GM19023 (cell line): Measurements from ENCODE around the gene LMX1A.

Experiments
- ATAC-seq: cut with Tn5 transposase; IDR thresholded peaks from one replicate; pipeline ENCODE4 v1.9.1; 2021; ENCODE audit warnings: mild to moderate bottlenecking, moderate library complexity; ENCODE audit not compliant: unreplicated experiment

The LMX1A gene

GRCh38 chr1:165224504-165224903 is 132.0 kb downstream of the LMX1A start:
- no peak for ATAC-seq

GRCh38 chr1:165222580-165222979 is 133.9 kb downstream of the LMX1A start:
- ATAC-seq: no peak

- no peak for ATAC-seq
Observed at GRCh38 chr1:165218731-165219130, 137.8 kb downstream of the LMX1A start.

- ATAC-seq: no peak
Observed at GRCh38 chr1:165217958-165218357, 138.6 kb downstream of the LMX1A start.

- no peak for ATAC-seq
Observed at GRCh38 chr1:165216254-165216653, 140.3 kb downstream of the LMX1A start.

- no peak for ATAC-seq
Observed at GRCh38 chr1:165215676-165216075, 140.8 kb downstream of the LMX1A start.

- no peak for ATAC-seq
Observed at GRCh38 chr1:165212229-165212628, 144.3 kb downstream of the LMX1A start.

GRCh38 chr1:165207853-165208515 is 148.5 kb downstream of the LMX1A start:
- ATAC-seq: no peak

GRCh38 chr1:165205145-165205544 is 151.4 kb downstream of the LMX1A start:
- ATAC-seq: no peak

- ATAC-seq: no peak
Observed at GRCh38 chr1:165204548-165204947, 152.0 kb downstream of the LMX1A start.

- ATAC-seq: no peak
Observed at GRCh38 chr1:165191087-165191486, 165.4 kb downstream of the LMX1A start.

- ATAC-seq: no peak
Observed at GRCh38 chr1:165189913-165190312, 166.6 kb downstream of the LMX1A start.

GRCh38 chr1:165189011-165189410 is 167.5 kb downstream of the LMX1A start:
- no peak for ATAC-seq

- no peak for ATAC-seq
Observed at GRCh38 chr1:165187031-165188009, 169.2 kb downstream of the LMX1A start.

- no peak for ATAC-seq
Observed at GRCh38 chr1:165185161-165185889, 171.2 kb downstream of the LMX1A start.

GRCh38 chr1:165182975-165183374 is 173.5 kb downstream of the LMX1A start:
- ATAC-seq: no peak

GRCh38 chr1:165179306-165179705 is 177.2 kb downstream of the LMX1A start:
- no peak for ATAC-seq

GRCh38 chr1:165174491-165174890 is 182.0 kb downstream of the LMX1A start:
- ATAC-seq: no peak

- ATAC-seq: no peak
Observed at GRCh38 chr1:165173818-165174217, 182.7 kb downstream of the LMX1A start.

GRCh38 chr1:165173409-165173808 is 183.1 kb downstream of the LMX1A start:
- no peak for ATAC-seq

- no peak for ATAC-seq
Observed at GRCh38 chr1:165172666-165173065, 183.8 kb downstream of the LMX1A start.
